HepG2 (cell line): ENCODE data around the gene FRAS1. TPM values are rescaled to one million over a fixed set of nuclear protein-coding genes. Genes with fewer than 3 reads are reported as not detected.

Experiments
- ATAC-seq: fragments of 200-7000 bp; cut with Tn5 transposase; 3 replicates; pipeline ENCODE4 v1.9.1; 2020; ENCODE audit warnings: mild to moderate bottlenecking, moderate library complexity
- BruUV-seq: library from RNA; stranded (reverse); fragments of 400-500 nt; replicated peaks from 2 replicates; lab custom pipeline; 2021; lab: Mats Ljungman, UMichigan
- CTCF ChIA-PET: fragments of 300-600 bp; formaldehyde crosslinking; extraction: SDS; loops from one replicate; lab custom pipeline; 2021; ENCODE audit warnings: low total read pairs, inconsistent platforms, low intra/inter-chr PET ratio; lab: Yijun Ruan, JAX
- POLR2A ChIA-PET: fragments of 350-600 bp; sonication (Branson Sonifier 250); formaldehyde crosslinking; loops from one replicate; lab custom pipeline; 2020; ENCODE audit warnings: antibody characterized with exemption, inconsistent platforms; lab: Yijun Ruan, JAX
- DNase-seq: peaks from one replicate; pipeline ENCODE4 v3.0.0-alpha.2; 2015; ENCODE audit warnings: low spot score
- FAIRE-seq: peaks from 3 replicates; lab custom pipeline; 2011; peaks lifted over from hg19 to GRCh38; lab: Jason Lieb, UNC
- H2AFZ ChIP-seq: one replicate; pipeline ENCODE4 v1.6.1; 2011; ENCODE audit warnings: low read length, inconsistent platforms
- H3K27ac ChIP-seq: fragments of 300-600 bp; 3 replicates; pipeline ENCODE4 v1.8.0; 2011; ENCODE audit warnings: mixed run types, mild to moderate bottlenecking, mixed read lengths, low read length, inconsistent platforms; ENCODE audit not compliant: insufficient read depth; ENCODE audit errors: extremely low read length
- H3K27me3 ChIP-seq, 2 experiments: fragments of 200-600 bp in 1 of 2; 2 replicates in 1 of 2; 3 replicates in 1 of 2; pipeline versions ENCODE4 v1.6.0 to v1.8.0; 2011; ENCODE audit warnings: low read length in 2 of 2, mild to moderate bottlenecking in 2 of 2, moderate library complexity in 2 of 2, inconsistent platforms in 1 of 2; ENCODE audit not compliant: insufficient read depth in 2 of 2, control insufficient read depth in 1 of 2
- H3K36me3 ChIP-seq, 2 experiments: fragments of 200-600 bp in 1 of 2; replicated peaks in 1 of 2; 2 replicates in 1 of 2; 3 replicates in 1 of 2; pipeline versions ENCODE4 v1.5.1 to v1.8.0; 2011; ENCODE audit warnings: low read length in 2 of 2, inconsistent platforms in 1 of 2; ENCODE audit not compliant: insufficient read depth in 2 of 2, control insufficient read depth in 1 of 2
- H3K4me1 ChIP-seq: 2 replicates; pipeline ENCODE4 v1.5.1; 2012; ENCODE audit warnings: low read length, inconsistent platforms; ENCODE audit not compliant: insufficient read depth
- H3K4me2 ChIP-seq: 2 replicates; pipeline ENCODE4 v1.6.0; 2011; ENCODE audit warnings: low read depth, low read length, inconsistent platforms
- H3K4me3 ChIP-seq, 3 experiments: fragments of 200-600 bp in 1 of 3; sonication (generic), shearing (Covaris generic) in 1 of 3; replicated peaks in 1 of 3; 2 replicates each; pipeline ENCODE4 v1.5.1; 2011 to 2016; ENCODE audit warnings: low read length in 3 of 3, inconsistent platforms in 2 of 3, low read depth in 2 of 3, mild to moderate bottlenecking in 2 of 3, control low read depth in 1 of 3, mixed read lengths in 1 of 3; ENCODE audit not compliant: insufficient read depth in 1 of 3
- H3K79me2 ChIP-seq: one replicate; pipeline ENCODE4 v1.6.1; 2011; ENCODE audit warnings: low read length, inconsistent platforms; ENCODE audit not compliant: insufficient read depth
- H3K9ac ChIP-seq: 2 replicates; pipeline ENCODE4 v1.6.0; 2011; ENCODE audit warnings: mild to moderate bottlenecking, low read depth, low read length, inconsistent platforms; ENCODE audit not compliant: insufficient read depth
- H3K9me3 ChIP-seq: 2 replicates; pipeline ENCODE4 v1.5.1; 2012; ENCODE audit warnings: mild to moderate bottlenecking, low read length
- H4K20me1 ChIP-seq: 2 replicates; pipeline ENCODE4 v1.6.0; 2011; ENCODE audit warnings: inconsistent platforms, mild to moderate bottlenecking, low read length, moderate library complexity; ENCODE audit not compliant: insufficient read depth
- CBX2 ChIP-seq, 2 experiments: fragments of 200-600 bp in 1 of 2; sonication (generic); formaldehyde crosslinking in 1 of 2; IDR thresholded peaks; 2 replicates each; pipeline versions ENCODE4 v1.7.0 to v1.8.1; 2018 to 2022; ENCODE audit warnings: low read depth in 2 of 2, low read length in 1 of 2, mild to moderate bottlenecking in 1 of 2, missing genetic modification reagents in 1 of 2
- ELF1 ChIP-seq: sonication (generic); formaldehyde crosslinking; IDR thresholded peaks from 2 replicates; pipeline ENCODE4 v1.4.0; 2020; ENCODE audit warnings: missing genetic modification reagents
- GTF2F1 ChIP-seq: fragments of 150-350 bp; IDR thresholded peaks from 2 replicates; pipeline ENCODE4 v1.6.1; 2014; ENCODE audit warnings: low read length
- IKZF1 ChIP-seq: fragments of 450-650 bp; IDR thresholded peaks from 2 replicates; pipeline ENCODE4 v1.7.1; 2016
- JUN ChIP-seq: sonication (generic); formaldehyde crosslinking; IDR thresholded peaks from 2 replicates; pipeline ENCODE4 v1.4.0; 2020; ENCODE audit warnings: mild to moderate bottlenecking, missing genetic modification reagents
- MNT ChIP-seq: fragments of 450-650 bp; IDR thresholded peaks from 2 replicates; pipeline ENCODE4 v1.6.1; 2016
- NCOR1 ChIP-seq: fragments of 200-600 bp; sonication (generic); IDR thresholded peaks from 2 replicates; pipeline ENCODE4 v1.7.0; 2017; ENCODE audit warnings: antibody characterized with exemption, low read length, borderline replicate concordance
- RBM22 ChIP-seq: fragments of 200-400 bp; formaldehyde crosslinking; optimal IDR thresholded peaks from 2 replicates; pipeline ENCODE3; 2017; ENCODE audit warnings: mild to moderate bottlenecking, low read length, moderate library complexity
- SAP130 ChIP-seq: IDR thresholded peaks from 2 replicates; pipeline ENCODE4 v1.6.1; 2016; ENCODE audit warnings: low read depth
- SMARCE1 ChIP-seq: fragments of 450-650 bp; IDR thresholded peaks from 2 replicates; pipeline ENCODE4 v1.6.1; 2017; ENCODE audit warnings: borderline replicate concordance
- SMC3 ChIP-seq: IDR thresholded peaks from 2 replicates; pipeline ENCODE4 v1.6.1; 2011; ENCODE audit warnings: low read length, improper control_type of control experiment
- SUZ12 ChIP-seq: fragments of 150-350 bp; IDR thresholded peaks from 2 replicates; pipeline ENCODE4 v1.6.1; 2014; ENCODE audit warnings: low read depth, low read length
- THYN1 ChIP-seq: sonication (generic); formaldehyde crosslinking; IDR thresholded peaks from 2 replicates; pipeline ENCODE4 v1.8.1; 2023; ENCODE audit warnings: low read depth, mild to moderate bottlenecking, moderate library complexity, missing genetic modification reagents, borderline replicate concordance
- YY1 ChIP-seq: IDR thresholded peaks from 2 replicates; pipeline ENCODE4 v1.6.1; 2011; ENCODE audit warnings: low read length, low read depth, moderate library complexity, mild to moderate bottlenecking; ENCODE audit not compliant: insufficient read depth, insufficient replicate concordance
- ZBTB7B ChIP-seq: sonication (generic); formaldehyde crosslinking; IDR thresholded peaks from 2 replicates; pipeline ENCODE4 v1.4.0; 2020; ENCODE audit warnings: missing genetic modification reagents
- ZNF281 ChIP-seq: sonication (generic); formaldehyde crosslinking; IDR thresholded peaks from 2 replicates; pipeline ENCODE4 v1.4.0; 2020; ENCODE audit warnings: missing genetic modification reagents, borderline replicate concordance
- ZNF660 ChIP-seq: sonication (generic); formaldehyde crosslinking; IDR thresholded peaks from 2 replicates; pipeline ENCODE4 v1.5.1; 2020; ENCODE audit warnings: mild to moderate bottlenecking, low read depth, missing genetic modification reagents, borderline replicate concordance
- ZNF740 ChIP-seq: sonication (generic); formaldehyde crosslinking; IDR thresholded peaks from 2 replicates; pipeline ENCODE4 v1.4.0; 2020; ENCODE audit warnings: missing genetic modification reagents
- WGBS: methylation state at CpG from one replicate; pipeline ENCODE4 v1.1.6; 2017; ENCODE audit warnings: low lambda C conversion rate; 5-methylcytosine and 5-hydroxymethylcytosine counted together
- in situ Hi-C: cut with HindIII; loops from 2 replicates; pipeline ENCODE4 v1.10.0; 2017; ENCODE audit warnings: low pct_unique_long_range_greater_than_20kb; ENCODE audit not compliant: extremely low pct_ligation_motif_present
- intact Hi-C: fragments of 100-400 bp; cut with micrococcal nuclease; formaldehyde crosslinking; loops from one replicate; pipeline ENCODE4 v1.10.0; 2022; ENCODE audit not compliant: unreplicated experiment
- polyA plus RNA-seq, 8 experiments: library from polyadenylated mRNA; depleted of rRNA in 3 of 8; stranded (reverse) in 7 of 8; unstranded in 1 of 8; fragments of >200 nt; fragmentation: Illumina TruSeq in 4 of 8; extraction: Trizol in 4 of 8; gene quantifications; 2 replicates each; pipeline versions ENCODE4 v1.2.1 to v1.2.3, GENCODE V29; 2011 to 2016; ENCODE audit warnings: low read depth in 4 of 8, missing spikeins in 1 of 8, mixed read lengths in 1 of 8; ENCODE audit not compliant: insufficient read depth in 1 of 8
- total RNA-seq, 5 experiments: library from RNA; depleted of rRNA; stranded (reverse); fragments of >200 nt; fragmentation: Illumina TruSeq; extraction: Trizol; gene quantifications; 2 replicates each; pipeline ENCODE4 v1.2.3, GENCODE V29; 2016; ENCODE audit warnings: low read depth in 1 of 5

The FRAS1 gene
- total and polyA plus RNA-seq, 2 of the 13 experiments (the other 11 are each of a cell fraction or from before 2014, with no cell fraction given) = 22.5 to 31.6 TPM

GRCh38 chr4:78585633-78586032 is 528.5 kb downstream of the FRAS1 start:
- H3K36me3 ChIP-seq = no peaks in the 10 kb centered on the region; a peak in 1 of 5 replicates
- TF ChIP-seq SUZ12 (no peak), IKZF1 (no peak), ZNF740 (CRISPR knock-in tag) (no peak), SMARCE1 (no peak), MNT (no peak), SMC3 (no peak), RBM22 (no peak), ZBTB7B (CRISPR knock-in tag) (no peak), NCOR1 (no peak), GTF2F1 (no peak), CBX2 (IDR thresholded peaks at IDR 0.05; ENCODE audit: low read depth, low read length) (no peak), CBX2 (CRISPR knock-in tag; IDR thresholded peaks at IDR 0.05; ENCODE audit: low read depth) (no peak), ZNF660 (CRISPR knock-in tag) (no peak), ZNF281 (CRISPR knock-in tag) (no peak), SAP130 (CRISPR knock-in tag) (no peak), YY1 (no peak), ELF1 (CRISPR knock-in tag) (no peak), THYN1 (CRISPR knock-in tag) (no peak), JUN (CRISPR knock-in tag) (no peak)
- TF ChIP-seq, all 625 proteins: peak for 0
- H3K27me3 ChIP-seq = no peaks in the 10 kb centered on the region
- POLR2A ChIA-PET = no interaction called here
- H3K4me1 ChIP-seq = peaks cover 9% of the 10 kb centered on the region
- no peaks in the 10 kb centered on the region for H3K9me3 ChIP-seq
- ATAC-seq (no peak), FAIRE-seq (no peak), DNase-seq (no peak)
- no TSS peak for BruUV-seq
- in situ Hi-C loops (no loop called here), intact Hi-C loops (no loop called here)
- H4K20me1 ChIP-seq = no peaks in the 10 kb centered on the region
- H3K4me2 ChIP-seq = no peak overlapping the region
- CTCF ChIA-PET = no interaction called here
- WGBS = 0% methylated on average over 1 of the region's 1 CpG
- H3K4me3 ChIP-seq = no peak overlapping the region
- no peak overlapping the region for H3K9ac ChIP-seq
- no peak overlapping the region for H2AFZ ChIP-seq
- no peaks in the 10 kb centered on the region for H3K79me2 ChIP-seq
- H3K27ac ChIP-seq = no peak overlapping the region
